Parathyroid adenoma (tissue), 2 donors: Measurements from ENCODE around the gene ADAT3.

Experiments used
- H2AFZ ChIP-seq: fragments of 300-600 bp; sonication (generic); one replicate; pipeline ENCODE4 v1.7.0; 2017; ENCODE audit warnings: antibody characterized with exemption, mild to moderate bottlenecking
- H3K27ac ChIP-seq: fragments of 300-600 bp; sonication (generic); one replicate; pipeline ENCODE4 v1.7.0; 2017
- H3K27me3 ChIP-seq: fragments of 300-600 bp; sonication (generic); one replicate; pipeline ENCODE4 v1.7.0; 2017; ENCODE audit warnings: low read length; ENCODE audit not compliant: control insufficient read depth, insufficient read depth
- H3K36me3 ChIP-seq: fragments of 300-600 bp; sonication (generic); one replicate; pipeline ENCODE4 v1.7.0; 2017; ENCODE audit warnings: low read length; ENCODE audit not compliant: control insufficient read depth, insufficient read depth
- H3K4me1 ChIP-seq: fragments of 300-600 bp; sonication (generic); one replicate; pipeline ENCODE4 v1.7.0; 2017; ENCODE audit warnings: control low read depth
- H3K4me2 ChIP-seq: fragments of 300-600 bp; sonication (generic); one replicate; pipeline ENCODE4 v1.7.0; 2017; ENCODE audit warnings: low read length
- H3K4me3 ChIP-seq: fragments of 300-600 bp; sonication (generic); one replicate; pipeline ENCODE4 v1.7.0; 2017; ENCODE audit warnings: low read depth, low read length
- H3K79me2 ChIP-seq: fragments of 300-600 bp; sonication (generic); one replicate; pipeline ENCODE4 v1.7.0; 2017; ENCODE audit warnings: control low read depth
- H3K9ac ChIP-seq: fragments of 300-600 bp; sonication (generic); one replicate; pipeline ENCODE4 v1.7.0; 2017; ENCODE audit warnings: mild to moderate bottlenecking
- H3K9me3 ChIP-seq: fragments of 300-600 bp; sonication (generic); one replicate; pipeline ENCODE4 v1.7.0; 2017; ENCODE audit warnings: low read length; ENCODE audit not compliant: control insufficient read depth
- CTCF ChIP-seq: fragments of 300-600 bp; sonication (generic); IDR thresholded peaks from one replicate; pipeline ENCODE4 v1.7.0; 2017; ENCODE audit warnings: antibody characterized with exemption, mild to moderate bottlenecking
- donor health status: primary hyperparathyroidism.

Gene ADAT3

GRCh38 chr19:1909761-1910080 lies 4.5 kb downstream of the ADAT3 start:
- no peak overlapping the region for H3K9ac ChIP-seq
- no peak for TF ChIP-seq CTCF
- H3K4me2 ChIP-seq: no peak overlapping the region
- no peaks in the 10 kb centered on the region for H3K27me3 ChIP-seq
- H3K4me1 ChIP-seq: peaks cover 4% of the 10 kb centered on the region
- no peaks in the 10 kb centered on the region for H3K9me3 ChIP-seq
- no peak overlapping the region for H2AFZ ChIP-seq
- peaks cover 10% of the 10 kb centered on the region for H3K79me2 ChIP-seq
- no peak overlapping the region for H3K4me3 ChIP-seq
- H3K27ac ChIP-seq: no peak overlapping the region
- no peaks in the 10 kb centered on the region for H3K36me3 ChIP-seq

GRCh38 chr19:1910177-1910576 lies 5.0 kb downstream of the ADAT3 start:
- Histone ChIP-seq H3K4me2 (no peak overlapping the region), H2AFZ (no peak overlapping the region), H3K36me3 (no peaks in the 10 kb centered on the region), H3K9me3 (no peaks in the 10 kb centered on the region), H3K27me3 (no peaks in the 10 kb centered on the region), H3K9ac (no peak overlapping the region), H3K27ac (no peak overlapping the region), H3K4me1 (peaks cover 4% of the 10 kb centered on the region), H3K79me2 (peaks cover 10% of the 10 kb centered on the region), H3K4me3 (no peak overlapping the region)
- TF ChIP-seq CTCF: no peak

GRCh38 chr19:1911098-1911497 lies 5.9 kb downstream of the ADAT3 start:
- Histone ChIP-seq H3K4me1 (peaks cover 4% of the 10 kb centered on the region), H3K79me2 (peaks cover 5% of the 10 kb centered on the region), H3K36me3 (no peaks in the 10 kb centered on the region), H3K9me3 (no peaks in the 10 kb centered on the region), H3K27ac (no peak overlapping the region), H3K9ac (no peak overlapping the region), H2AFZ (no peak overlapping the region), H3K4me2 (no peak overlapping the region), H3K4me3 (no peak overlapping the region), H3K27me3 (no peaks in the 10 kb centered on the region)
- TF ChIP-seq CTCF: no peak

GRCh38 chr19:1911995-1912394 lies 6.8 kb downstream of the ADAT3 start:
- Histone ChIP-seq H3K27me3 (no peaks in the 10 kb centered on the region), H3K9me3 (no peaks in the 10 kb centered on the region), H3K4me1 (peaks cover 4% of the 10 kb centered on the region), H3K27ac (no peak overlapping the region), H3K36me3 (no peaks in the 10 kb centered on the region), H3K4me3 (no peak overlapping the region), H3K4me2 (no peak overlapping the region), H3K9ac (no peak overlapping the region), H3K79me2 (peaks cover 2% of the 10 kb centered on the region), H2AFZ (no peak overlapping the region)
- TF ChIP-seq CTCF: no peak

- H3K4me3 ChIP-seq: no peak overlapping the region
- H2AFZ ChIP-seq: no peak overlapping the region
- no peaks in the 10 kb centered on the region for H3K9me3 ChIP-seq
- no peak for TF ChIP-seq CTCF
- H3K36me3 ChIP-seq: no peaks in the 10 kb centered on the region
- peaks cover 4% of the 10 kb centered on the region for H3K4me1 ChIP-seq
- H3K79me2 ChIP-seq: peaks cover 2% of the 10 kb centered on the region
- no peak overlapping the region for H3K27ac ChIP-seq
- no peak overlapping the region for H3K4me2 ChIP-seq
- H3K27me3 ChIP-seq: no peaks in the 10 kb centered on the region
- no peak overlapping the region for H3K9ac ChIP-seq
These were observed 7.7 kb downstream of the ADAT3 start for GRCh38 chr19:1912760-1913505.
